ENCODE measurements around the gene FAM50B.

Gene FAM50B

DNA sequence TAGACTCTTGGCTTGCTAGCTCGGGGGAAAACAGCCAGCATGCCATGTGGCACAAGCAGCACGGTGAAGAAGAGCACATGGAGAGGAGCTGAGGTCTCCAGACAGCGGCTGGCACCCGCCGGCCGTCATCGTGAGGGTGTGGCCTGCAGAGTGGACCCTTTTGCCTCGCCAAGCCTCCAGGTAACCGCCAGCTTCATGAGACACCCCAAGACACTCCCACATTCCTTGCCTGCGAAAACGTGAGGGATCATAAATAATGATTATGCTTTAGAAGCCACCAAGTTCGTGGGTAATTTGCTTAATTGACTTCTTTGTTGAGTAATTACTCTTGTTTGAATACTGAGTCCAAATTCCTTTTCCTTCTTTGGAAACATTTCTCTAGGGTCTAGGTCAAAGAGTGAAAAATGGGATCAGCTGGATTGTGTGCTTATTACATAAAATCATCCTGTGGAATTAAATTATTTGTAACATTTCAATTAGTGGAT, 23.2 kb downstream of the FAM50B start:
- no peak for DNase-seq (ENCODE audit: low spot score)

- no peak for DNase-seq (ENCODE audit: low spot score)
These were observed 23.9 kb downstream of the FAM50B start for GRCh38 chr6:3873051-3873450.

DNA sequence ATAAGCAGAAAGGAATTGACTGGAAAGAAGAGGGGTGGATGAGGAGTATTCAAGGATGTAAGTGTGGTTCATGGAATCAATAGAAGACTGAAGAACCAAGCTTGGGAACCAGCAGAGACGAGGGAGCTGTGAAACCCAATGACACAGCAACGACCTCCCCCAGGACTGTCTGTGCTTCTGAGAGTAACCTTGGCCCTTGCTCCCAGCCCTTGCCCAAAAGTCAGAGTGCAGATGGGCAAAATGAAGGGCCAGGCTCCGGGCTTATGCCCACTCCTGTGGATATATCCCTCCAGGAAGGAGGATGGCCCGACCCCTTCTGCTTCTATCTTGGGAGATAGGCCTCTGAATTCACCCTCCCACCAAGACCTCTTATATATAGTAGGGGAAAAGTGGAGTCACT, 24.9 kb downstream of the FAM50B start:
- DNase-seq (ENCODE audit: low spot score) = no peak

- no peak for DNase-seq (ENCODE audit: low spot score)
These were observed 26.3 kb downstream of the FAM50B start for GRCh38 chr6:3875486-3875885.

- DNase-seq (ENCODE audit: low spot score) = no peak
These were observed 26.9 kb downstream of the FAM50B start for GRCh38 chr6:3876101-3876500.

DNA sequence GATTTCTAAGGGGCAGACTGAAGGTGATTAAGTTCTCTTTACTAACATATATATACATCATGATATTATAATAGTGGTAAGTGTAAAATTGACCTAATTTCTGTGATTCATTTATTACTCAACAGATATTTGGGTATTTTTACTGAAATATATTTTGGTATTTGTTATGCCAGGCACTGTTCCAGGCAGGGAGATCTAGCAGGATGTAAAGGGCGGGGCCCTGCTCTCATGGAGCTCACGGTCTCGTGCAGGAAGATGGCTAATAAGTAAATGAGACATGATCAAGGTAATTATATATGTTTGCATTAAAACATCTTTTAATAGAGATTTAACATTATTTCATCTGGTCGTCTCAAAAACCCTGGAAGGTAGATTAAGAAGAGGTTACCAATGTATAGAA, 27.7 kb downstream of the FAM50B start:
- DNase-seq (ENCODE audit: low spot score) = no peak

DNA sequence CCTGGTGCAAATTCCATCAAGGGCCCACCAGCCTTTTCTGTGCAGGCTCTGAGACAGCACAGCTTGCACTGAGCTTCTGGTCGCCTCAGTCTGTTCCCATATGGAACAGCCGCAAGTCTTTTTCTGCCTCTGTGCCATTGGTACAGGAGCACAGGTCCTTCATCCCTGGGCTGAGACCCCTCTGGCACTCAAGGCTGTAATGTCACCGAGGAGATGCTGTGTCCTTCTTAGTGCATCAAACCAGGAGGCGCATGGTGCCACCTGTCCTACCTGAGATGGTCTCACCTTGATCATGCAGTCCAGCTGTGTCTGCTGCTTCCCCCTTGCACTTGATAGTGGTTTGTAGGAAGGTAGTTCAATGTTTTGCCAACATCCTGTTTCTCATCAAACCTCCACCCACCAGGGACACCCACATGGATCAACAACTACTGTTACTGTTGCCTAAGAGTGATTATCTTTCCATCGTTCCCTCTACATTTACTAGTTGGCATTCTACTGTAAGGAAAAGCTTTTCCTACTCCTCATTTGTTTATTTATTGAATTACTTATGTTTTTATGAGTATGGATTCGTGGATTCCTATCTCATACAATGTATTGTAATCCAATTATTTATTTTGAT, 29.0 kb downstream of the FAM50B start:
- DNase-seq (ENCODE audit: low spot score) = no peak

DNA sequence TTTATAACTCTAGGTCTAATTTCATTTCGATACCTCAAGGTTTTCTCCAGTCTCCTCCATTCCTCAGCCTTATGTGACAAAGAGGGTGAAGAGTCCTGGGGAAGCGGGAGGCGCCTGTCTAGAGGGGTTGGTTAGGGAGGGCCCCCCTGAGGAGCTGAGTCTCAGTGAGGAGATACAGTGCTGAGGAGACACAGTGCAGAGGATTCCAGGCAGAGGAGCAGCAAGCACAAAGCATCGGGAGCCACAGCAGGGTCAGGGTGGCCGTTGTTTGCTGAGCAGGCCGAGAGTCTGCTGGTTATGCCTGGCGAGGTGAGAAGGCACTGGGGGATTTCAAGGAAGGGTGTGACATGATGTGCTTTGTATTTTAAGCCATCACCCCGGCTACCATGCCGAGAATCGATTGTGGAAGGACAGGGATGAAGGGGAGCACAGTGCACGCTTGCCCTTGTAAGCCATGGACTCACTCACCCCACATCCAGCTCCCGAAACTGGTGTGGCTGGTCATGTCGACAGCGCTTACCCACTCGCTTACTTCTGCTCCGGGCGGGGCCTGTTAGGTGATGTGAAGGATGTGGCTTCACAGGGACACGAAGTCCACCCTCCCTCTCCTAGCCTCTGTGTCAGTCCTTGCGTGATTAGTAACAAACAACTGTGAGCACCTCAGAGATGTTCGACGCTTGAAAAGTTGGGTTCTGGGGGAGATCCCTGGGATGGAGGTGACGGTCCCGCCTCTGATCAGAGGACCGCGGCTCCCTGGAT, 30.2 kb downstream of the FAM50B start:
- no peak for DNase-seq (ENCODE audit: low spot score)

DNA sequence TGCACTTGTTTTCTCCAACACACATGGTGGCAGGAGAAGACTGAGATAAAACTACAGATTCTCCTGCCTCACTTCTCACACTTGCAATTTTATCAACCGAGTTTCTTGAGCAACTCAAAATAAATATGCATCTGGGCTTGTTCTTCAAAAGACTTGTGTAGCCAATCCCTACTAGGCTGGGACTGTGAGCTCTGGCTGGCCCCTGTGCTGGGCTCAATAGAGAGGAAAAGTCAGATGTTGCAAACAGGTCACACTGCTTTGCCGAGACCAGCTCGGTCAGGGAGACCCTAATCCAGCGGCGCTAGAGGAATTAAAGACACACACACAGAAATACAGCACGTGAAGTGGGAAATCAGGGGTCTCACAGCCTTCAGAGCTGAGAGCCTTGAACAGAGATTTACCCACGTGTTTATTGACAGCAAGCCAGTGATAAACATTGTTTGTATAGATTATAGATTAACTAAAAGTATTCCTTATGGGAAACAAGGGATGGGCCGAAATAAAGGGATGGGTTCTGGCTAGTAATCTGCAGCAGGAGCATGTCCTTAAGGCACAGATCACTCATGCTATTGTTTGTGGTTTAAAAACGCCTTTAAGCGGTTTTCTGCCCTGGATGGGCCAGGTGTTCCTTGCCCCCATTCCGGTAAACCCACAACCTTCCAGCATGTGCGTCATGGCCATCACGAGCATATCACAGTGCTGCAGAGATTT, 32.7 kb downstream of the FAM50B start:
- no peak for DNase-seq (ENCODE audit: low spot score)

DNA sequence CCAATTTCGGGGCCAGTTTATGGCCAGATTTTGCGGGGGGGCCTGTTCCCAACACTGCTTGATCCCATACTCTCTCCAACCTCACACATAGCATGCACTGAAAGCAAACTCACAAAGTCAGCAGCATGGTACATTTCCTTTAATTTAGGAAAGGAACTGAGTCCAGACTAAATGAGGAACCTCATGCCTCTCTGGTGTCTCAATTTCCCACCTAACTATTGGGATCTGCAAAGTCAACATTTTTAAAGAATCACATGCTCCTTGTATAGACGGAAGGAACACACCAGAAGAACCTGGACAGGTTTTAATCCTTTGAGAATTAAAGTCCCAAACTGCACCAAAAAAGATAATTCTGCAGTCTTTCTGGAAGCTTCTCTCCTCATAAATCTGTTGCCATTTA, 33.3 kb downstream of the FAM50B start:
- DNase-seq (ENCODE audit: low spot score) = no peak

DNA sequence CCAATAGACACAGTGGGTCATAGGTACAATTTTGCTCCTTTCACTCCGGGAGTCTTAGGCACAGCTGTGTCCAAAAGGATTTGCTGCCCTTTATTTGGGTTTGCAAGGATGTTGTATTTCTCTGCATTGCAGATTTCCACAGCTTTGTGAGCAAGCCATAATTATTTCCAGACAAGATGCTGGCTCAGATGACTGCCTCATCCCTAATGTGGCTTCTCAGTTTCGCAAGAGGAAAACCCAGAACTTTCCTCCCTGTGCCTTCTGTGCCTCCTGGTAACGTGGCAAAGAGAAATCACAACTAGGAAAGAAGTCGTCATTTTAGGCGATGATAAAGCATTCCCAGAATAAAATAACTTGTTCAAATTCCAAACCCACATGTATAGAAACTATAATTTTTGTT, 33.7 kb downstream of the FAM50B start:
- no peak for DNase-seq (ENCODE audit: low spot score)

DNA sequence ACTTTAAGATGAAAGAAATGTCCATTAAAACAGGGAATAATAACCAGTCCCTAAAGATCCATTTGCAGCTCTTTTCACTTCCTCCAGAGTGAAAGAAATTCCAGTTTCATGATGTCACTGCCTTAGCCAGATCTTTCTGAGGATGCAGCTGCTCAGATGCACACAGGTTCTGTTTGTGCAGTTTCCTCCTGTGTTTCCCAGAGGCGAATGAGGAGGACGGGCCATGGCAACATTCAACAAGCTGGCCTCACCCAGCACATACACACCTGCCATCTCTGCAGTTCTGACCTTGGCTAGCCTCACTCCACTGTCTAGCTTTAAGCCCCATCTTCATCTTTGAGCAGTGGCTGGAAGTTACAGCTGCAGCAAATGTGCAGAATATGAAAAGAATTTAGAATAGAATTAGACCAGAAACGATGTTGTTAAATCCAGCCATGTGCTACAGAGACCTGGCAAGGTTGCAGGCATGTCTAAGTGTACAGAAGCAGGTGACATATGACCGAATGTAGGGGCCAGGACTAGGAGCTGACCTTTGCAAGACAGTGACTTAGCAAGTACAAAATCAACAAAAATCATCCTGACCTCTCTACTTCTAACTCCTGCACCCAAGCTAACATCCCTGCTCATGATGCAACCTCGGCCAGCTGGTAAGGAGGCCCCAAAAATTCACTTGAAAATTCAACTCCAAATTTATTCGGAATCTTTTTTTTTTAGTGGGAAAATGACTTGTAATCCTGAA, 35.0 kb downstream of the FAM50B start:
- DNase-seq (ENCODE audit: low spot score) = no peak

DNA sequence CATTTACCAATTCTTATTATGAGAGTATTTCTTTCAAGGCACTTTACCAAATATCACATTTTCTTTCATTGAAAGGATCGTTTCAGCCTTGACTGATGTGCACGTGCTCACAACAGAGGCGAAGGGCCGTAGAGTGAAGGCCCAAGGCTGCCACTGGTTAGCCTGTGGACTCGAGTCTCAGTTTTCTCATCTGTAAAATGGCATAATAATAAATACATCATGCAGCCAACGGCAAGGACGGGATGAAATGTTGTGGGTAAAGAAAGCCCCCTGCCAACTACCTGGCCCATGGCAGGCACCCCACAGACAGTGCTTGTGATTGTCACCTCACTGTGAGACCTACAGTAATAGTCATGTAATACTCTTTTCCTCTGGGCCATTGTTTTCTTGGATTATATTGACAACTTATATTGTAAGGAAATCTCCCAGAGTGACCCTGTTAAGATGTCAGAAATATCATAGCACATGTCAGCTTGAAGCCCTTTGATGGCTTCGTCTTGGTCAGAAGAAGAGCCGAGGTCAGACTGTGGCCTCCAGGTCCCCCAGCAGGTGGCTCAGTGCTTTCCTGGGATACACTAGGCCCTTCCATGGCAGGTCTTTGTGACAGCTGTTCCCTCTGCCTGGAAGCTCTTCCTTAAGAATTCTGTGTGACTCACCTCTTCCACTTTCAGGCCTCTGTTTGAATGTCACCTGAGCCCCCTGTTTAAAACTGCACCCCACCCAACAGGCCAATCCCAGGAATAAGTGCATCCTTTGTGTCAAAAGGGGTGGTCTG, 36.3 kb downstream of the FAM50B start:
- DNase-seq (ENCODE audit: low spot score) = no peak

DNA sequence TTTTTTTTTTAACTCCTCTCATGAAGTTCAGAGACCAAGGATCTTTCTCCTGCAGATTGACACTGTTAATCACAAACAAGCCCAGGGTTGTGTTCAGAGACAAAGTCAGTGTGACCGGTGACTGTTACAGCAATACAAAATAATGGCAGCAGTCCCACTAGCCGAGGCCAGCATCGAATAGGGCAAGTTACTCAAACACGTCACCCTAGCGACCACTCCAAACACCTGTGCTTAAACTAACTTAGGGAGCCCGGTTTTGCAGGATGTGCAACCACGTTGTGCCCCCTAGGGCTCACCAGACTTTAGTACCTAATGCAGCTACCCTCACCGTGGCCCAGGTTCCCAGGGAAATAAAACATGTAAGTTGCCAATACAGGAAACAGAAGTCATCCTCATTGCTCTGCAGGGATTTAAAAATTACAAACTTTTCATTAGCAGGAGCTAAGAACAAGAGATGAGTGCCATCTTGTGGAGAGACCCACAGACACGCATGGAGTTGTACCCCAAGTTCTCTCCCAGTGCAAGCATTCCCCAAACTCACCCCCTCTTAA, 38.1 kb downstream of the FAM50B start:
- DNase-seq (ENCODE audit: low spot score) = no peak

DNA sequence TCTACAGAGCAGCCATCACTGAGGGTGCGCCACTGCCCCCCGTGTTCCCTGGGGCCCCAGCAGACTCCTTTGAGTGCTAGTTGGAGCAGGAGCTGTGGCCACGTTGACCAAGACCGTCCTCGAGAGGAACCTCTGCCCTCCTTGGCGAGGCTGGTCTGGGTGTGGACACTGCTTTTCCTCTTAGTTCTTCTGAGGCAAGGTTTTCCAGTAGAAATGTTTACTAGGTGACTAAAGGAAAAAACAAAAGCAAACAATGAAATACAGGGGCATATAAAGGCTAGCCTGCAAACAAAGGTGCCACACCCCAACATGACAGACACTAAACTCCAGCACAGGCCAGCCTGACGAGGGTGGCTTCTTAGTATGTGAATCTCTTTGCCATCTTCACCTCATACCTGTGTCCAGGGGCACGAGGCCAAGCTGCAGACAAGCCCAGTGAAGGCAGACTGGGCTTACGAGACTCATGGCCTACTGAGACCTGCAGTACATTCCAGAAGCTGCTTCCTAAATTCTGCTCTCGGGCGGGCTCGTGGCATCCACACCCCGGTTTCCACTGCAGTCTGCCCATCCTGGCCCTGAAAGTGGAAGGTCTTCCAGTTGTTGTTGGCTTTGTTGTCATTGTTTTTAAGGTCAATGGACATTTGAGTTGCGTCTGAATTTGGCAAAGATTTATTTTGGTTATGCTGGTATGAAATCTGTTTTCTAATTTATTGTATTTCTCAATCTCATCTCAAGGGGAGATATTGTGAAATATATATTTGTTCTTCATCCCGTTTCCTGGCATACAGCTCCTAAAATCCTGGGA, 39.2 kb downstream of the FAM50B start:
- DNase-seq (ENCODE audit: low spot score) = no peak

DNA sequence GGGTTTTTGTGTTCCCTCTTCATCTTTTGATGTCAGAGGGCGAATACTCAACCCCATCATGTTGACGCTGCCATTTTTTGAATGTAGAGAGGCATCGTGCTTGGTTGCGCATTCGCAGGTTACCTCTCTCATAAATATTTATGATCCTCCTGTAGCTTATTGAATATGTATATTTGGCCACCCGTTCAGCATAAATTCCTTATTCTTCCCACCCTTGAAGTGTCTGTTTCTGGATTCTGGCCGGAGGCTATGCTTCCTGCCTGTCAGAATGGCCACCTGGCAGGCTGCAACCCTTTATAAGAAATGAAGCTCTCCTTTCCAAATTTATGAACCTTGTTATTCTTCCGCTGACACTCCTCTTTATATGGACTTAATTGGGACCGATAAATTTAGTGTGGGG, 40.9 kb downstream of the FAM50B start:
- no peak for DNase-seq (ENCODE audit: low spot score)

GRCh38 chr6:3891883-3892282, 42.7 kb downstream of the FAM50B start:
- no peak for DNase-seq (ENCODE audit: low spot score)

DNA sequence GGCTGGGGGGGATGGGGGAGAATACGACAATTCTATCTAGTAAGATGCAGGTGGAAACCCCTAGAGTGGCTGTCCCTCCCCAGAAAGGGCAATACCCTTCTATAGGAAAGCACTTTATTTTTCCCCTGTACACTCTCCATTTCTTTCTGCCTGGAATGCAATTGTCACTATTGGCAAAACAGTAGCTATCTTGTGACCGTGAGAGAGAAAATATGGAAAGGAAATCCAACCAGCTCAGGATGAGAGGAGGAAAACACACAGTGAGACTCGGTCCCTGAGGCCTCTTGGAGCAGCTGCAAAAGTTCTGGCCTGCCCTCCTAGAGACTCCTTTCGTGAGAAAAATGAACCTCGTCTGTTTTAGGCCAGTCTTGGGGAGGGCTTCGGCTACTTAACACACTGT, 43.4 kb downstream of the FAM50B start:
- DNase-seq (ENCODE audit: low spot score) = no peak

GRCh38 chr6:3893487-3893886, 44.3 kb downstream of the FAM50B start:
- DNase-seq (ENCODE audit: low spot score) = no peak

- no peak for DNase-seq (ENCODE audit: low spot score)
These were observed 44.7 kb downstream of the FAM50B start for GRCh38 chr6:3893917-3894316.

All from CD4-positive, alpha-beta T cell treated with Interleukin-6 at 100 ng/mL for 8 hours (primary cell).